Brain microvascular endothelial cell (primary cell): Measurements from ENCODE around the gene TNFRSF25.

ENCODE experiments used
- DNase-seq: peaks from one replicate; pipeline ENCODE4 v3.0.0-alpha.2; 2020
- H3K27ac ChIP-seq: fragments of 250-450 bp; sonication (Bioruptor Pico); 2 replicates; pipeline ENCODE4 v1.5.1; 2020; ENCODE audit warnings: mild to moderate bottlenecking, moderate library complexity
- H3K27me3 ChIP-seq: fragments of 250-450 bp; sonication (Bioruptor Pico); replicated peaks from 2 replicates; pipeline ENCODE4 v1.5.1; 2020; ENCODE audit warnings: mild to moderate bottlenecking
- H3K36me3 ChIP-seq: fragments of 250-450 bp; sonication (Bioruptor Pico); replicated peaks from 2 replicates; pipeline ENCODE4 v1.5.1; 2020; ENCODE audit warnings: mild to moderate bottlenecking
- H3K4me3 ChIP-seq: 2 replicates; pipeline ENCODE4 v1.5.1; 2011; ENCODE audit warnings: low read depth, mild to moderate bottlenecking, control low read depth, low read length, moderate library complexity
- CTCF ChIP-seq: IDR thresholded peaks from 2 replicates; pipeline ENCODE4 v1.5.1; 2011; ENCODE audit warnings: low read depth, mild to moderate bottlenecking, moderate library complexity, low read length, control low read depth, inconsistent platforms; ENCODE audit errors: missing control alignments
- in situ Hi-C: cut with HindIII; loops from 2 replicates; pipeline ENCODE4 v1.10.0; 2017; ENCODE audit warnings: low sequenced_read_pairs, low pct_ligation_motif_present

TNFRSF25 gene

GRCh38 chr1:6418668-6419396, 47.1 kb downstream of the TNFRSF25 start:
- in situ Hi-C loops = no loop called here
- H3K27me3 ChIP-seq = peaks cover 66% of the 10 kb centered on the region
- H3K4me3 ChIP-seq = no peak overlapping the region

GRCh38 chr1:6417961-6418667, 47.9 kb downstream of the TNFRSF25 start:
- Histone ChIP-seq H3K27me3 (peaks cover 61% of the 10 kb centered on the region), H3K27ac (no peak overlapping the region), H3K36me3 (no peaks in the 10 kb centered on the region), H3K4me3 (no peak overlapping the region)
- in situ Hi-C loops = no loop called here
- TF ChIP-seq CTCF = no peak
- no peak for DNase-seq

More at GRCh38 chr1:6418668-6419396, 47.1 kb downstream of the TNFRSF25 start:
- Histone ChIP-seq H3K27ac (no peak overlapping the region), H3K36me3 (no peaks in the 10 kb centered on the region)
- TF ChIP-seq CTCF = no peak
- DNase-seq = no peak

DNA sequence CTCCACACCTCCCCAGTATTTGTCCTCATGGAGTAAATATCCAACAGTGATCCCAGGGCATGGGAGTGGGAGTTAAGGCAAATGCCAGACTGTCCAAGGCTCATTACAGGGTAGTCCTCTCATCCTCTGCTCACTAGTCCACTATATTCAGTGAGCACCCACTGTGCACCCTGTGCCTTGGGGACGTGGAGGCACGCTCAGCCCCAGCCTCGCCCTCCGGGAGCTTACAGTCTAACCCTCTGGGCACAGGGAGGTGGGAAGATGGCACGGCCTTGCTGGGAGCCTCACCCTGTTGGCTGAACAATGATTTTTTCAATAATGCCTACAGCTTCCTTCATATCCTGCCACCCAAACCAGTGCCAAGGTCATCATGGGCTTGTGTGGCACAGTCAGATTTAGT, 49.1 kb downstream of the TNFRSF25 start:
- in situ Hi-C loops = no loop called here

GRCh38 chr1:6416295-6416656, 49.7 kb downstream of the TNFRSF25 start:
- no peak for TF ChIP-seq CTCF
- H3K27me3 ChIP-seq = peaks cover 58% of the 10 kb centered on the region
- DNase-seq = no peak
- in situ Hi-C loops = no loop called here
- H3K27ac ChIP-seq = no peak overlapping the region
- no peak overlapping the region for H3K4me3 ChIP-seq
- no peaks in the 10 kb centered on the region for H3K36me3 ChIP-seq

More for the DNA sequence above, 49.1 kb downstream of the TNFRSF25 start:
- Histone ChIP-seq H3K27ac (no peak overlapping the region), H3K4me3 (no peak overlapping the region), H3K27me3 (peaks cover 59% of the 10 kb centered on the region), H3K36me3 (no peaks in the 10 kb centered on the region)
- DNase-seq = no peak
- no peak for TF ChIP-seq CTCF

- TF ChIP-seq CTCF = no peak
- no peaks in the 10 kb centered on the region for H3K36me3 ChIP-seq
- no peak overlapping the region for H3K27ac ChIP-seq
- no peak for DNase-seq
- in situ Hi-C loops = no loop called here
- H3K27me3 ChIP-seq = peaks cover 47% of the 10 kb centered on the region
- H3K4me3 ChIP-seq = no peak overlapping the region
These were observed 50.9 kb downstream of the TNFRSF25 start for GRCh38 chr1:6414881-6415626.
